ENCODE results near the gene KATNAL1.

Gene KATNAL1

DNA sequence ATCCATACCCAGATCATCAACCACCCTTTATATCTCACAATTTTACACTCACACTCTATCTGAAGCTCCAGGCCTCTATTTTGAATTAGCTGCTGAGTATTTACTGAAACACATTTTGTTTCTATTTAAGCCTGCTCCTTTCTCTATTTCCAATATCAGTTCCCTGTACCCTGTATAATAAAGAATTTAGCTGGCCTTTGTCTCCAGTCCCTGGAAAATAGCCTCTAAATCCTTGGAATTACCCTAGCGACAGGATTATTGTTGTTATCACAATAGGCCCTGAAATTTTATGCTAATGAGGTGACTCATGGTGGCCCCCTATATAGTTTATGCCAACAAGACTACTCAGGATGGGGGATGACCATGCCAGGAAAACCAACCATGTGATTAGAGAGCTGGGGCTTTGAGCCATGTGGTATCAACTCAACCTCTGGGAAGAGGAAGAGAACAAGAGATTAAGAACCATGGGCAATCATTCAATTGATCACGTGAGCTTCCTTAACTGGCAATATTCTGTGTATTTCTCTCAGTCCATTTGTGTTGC is 72.7 kb downstream of the KATNAL1 start:
- no peaks in the 10 kb centered on the region for H3K36me3 ChIP-seq (ENCODE audit: control insufficient read depth, insufficient read depth, low read length)

GRCh38 chr13:30224732-30225131 is 82.6 kb downstream of the KATNAL1 start:
- Histone ChIP-seq H3K27ac (ENCODE audit: low read depth, low read length) (no peak overlapping the region), H3K4me3 (ENCODE audit: low read length) (no peak overlapping the region), H3K9ac (ENCODE audit: low read length) (no peak overlapping the region), H3K4me1 (ENCODE audit: control insufficient read depth, insufficient read depth, low read length) (no peaks in the 10 kb centered on the region), H3K36me3 (ENCODE audit: control insufficient read depth, insufficient read depth, low read length) (peaks cover 8% of the 10 kb centered on the region), H3K27me3 (ENCODE audit: control insufficient read depth, insufficient read depth, low read length) (no peaks in the 10 kb centered on the region)

More for the DNA sequence above, 72.7 kb downstream of the KATNAL1 start:
- Histone ChIP-seq H3K4me1 (ENCODE audit: control insufficient read depth, insufficient read depth, low read length) (no peaks in the 10 kb centered on the region), H3K4me3 (ENCODE audit: low read length) (no peak overlapping the region), H3K27me3 (ENCODE audit: control insufficient read depth, insufficient read depth, low read length) (no peaks in the 10 kb centered on the region), H3K27ac (ENCODE audit: low read depth, low read length) (no peak overlapping the region), H3K9ac (ENCODE audit: low read length) (no peak overlapping the region)

GRCh38 chr13:30222254-30222653 is 85.1 kb downstream of the KATNAL1 start:
- H3K4me1 ChIP-seq (ENCODE audit: control insufficient read depth, insufficient read depth, low read length), result no peaks in the 10 kb centered on the region
- H3K9ac ChIP-seq (ENCODE audit: low read length), result no peak overlapping the region
- H3K4me3 ChIP-seq (ENCODE audit: low read length), result no peak overlapping the region
- peaks cover 4% of the 10 kb centered on the region for H3K36me3 ChIP-seq (ENCODE audit: control insufficient read depth, insufficient read depth, low read length)
- H3K27ac ChIP-seq (ENCODE audit: low read depth, low read length), result no peak overlapping the region
- no peaks in the 10 kb centered on the region for H3K27me3 ChIP-seq (ENCODE audit: control insufficient read depth, insufficient read depth, low read length)

- H3K36me3 ChIP-seq (ENCODE audit: control insufficient read depth, insufficient read depth, low read length), result no peaks in the 10 kb centered on the region
- no peaks in the 10 kb centered on the region for H3K27me3 ChIP-seq (ENCODE audit: control insufficient read depth, insufficient read depth, low read length)
- no peak overlapping the region for H3K9ac ChIP-seq (ENCODE audit: low read length)
- H3K4me1 ChIP-seq (ENCODE audit: control insufficient read depth, insufficient read depth, low read length), result peaks cover 4% of the 10 kb centered on the region
- peak overlapping the region; percentile 33 for H3K27ac ChIP-seq (ENCODE audit: low read depth, low read length)
- H3K4me3 ChIP-seq (ENCODE audit: low read length), result no peak overlapping the region
Observed at GRCh38 chr13:30216111-30216510, 91.2 kb downstream of the KATNAL1 start.

GRCh38 chr13:30212256-30212655 is 95.1 kb downstream of the KATNAL1 start:
- H3K4me3 ChIP-seq (ENCODE audit: low read length), result no peak overlapping the region
- H3K36me3 ChIP-seq (ENCODE audit: control insufficient read depth, insufficient read depth, low read length), result peaks cover 2% of the 10 kb centered on the region
- H3K4me1 ChIP-seq (ENCODE audit: control insufficient read depth, insufficient read depth, low read length), result peaks cover 4% of the 10 kb centered on the region
- no peak overlapping the region for H3K27ac ChIP-seq (ENCODE audit: low read depth, low read length)
- no peaks in the 10 kb centered on the region for H3K27me3 ChIP-seq (ENCODE audit: control insufficient read depth, insufficient read depth, low read length)
- no peak overlapping the region for H3K9ac ChIP-seq (ENCODE audit: low read length)

GRCh38 chr13:30211745-30212144 is 95.6 kb downstream of the KATNAL1 start:
- Histone ChIP-seq H3K27me3 (ENCODE audit: control insufficient read depth, insufficient read depth, low read length) (no peaks in the 10 kb centered on the region), H3K9ac (ENCODE audit: low read length) (no peak overlapping the region), H3K36me3 (ENCODE audit: control insufficient read depth, insufficient read depth, low read length) (peaks cover 2% of the 10 kb centered on the region)

DNA sequence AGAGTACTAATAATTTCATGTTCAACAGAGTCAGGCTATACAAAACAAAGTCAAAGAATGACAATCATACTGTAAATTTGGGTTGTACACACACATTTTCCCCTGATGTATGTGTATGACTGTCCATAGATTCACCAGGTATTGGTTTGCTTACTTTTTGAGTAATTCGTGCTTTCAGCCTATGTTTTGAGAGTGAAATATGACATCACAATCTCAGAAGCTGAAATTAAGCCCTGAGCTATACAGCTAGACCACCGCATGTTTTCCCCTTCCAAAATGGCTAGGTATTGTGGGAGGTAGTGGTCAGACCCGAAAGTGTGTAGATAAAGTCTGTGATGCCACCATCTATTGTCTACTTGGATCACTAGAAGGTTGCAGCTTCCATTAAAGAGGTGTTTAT is 102.8 kb downstream of the KATNAL1 start:
- H3K36me3 ChIP-seq (ENCODE audit: control insufficient read depth, insufficient read depth, low read length), result peaks cover 2% of the 10 kb centered on the region
- H3K4me1 ChIP-seq (ENCODE audit: control insufficient read depth, insufficient read depth, low read length), result no peaks in the 10 kb centered on the region
- no peak overlapping the region for H3K9ac ChIP-seq (ENCODE audit: low read length)
- H3K27me3 ChIP-seq (ENCODE audit: control insufficient read depth, insufficient read depth, low read length), result no peaks in the 10 kb centered on the region
- H3K27ac ChIP-seq (ENCODE audit: low read depth, low read length), result no peak overlapping the region
- H3K4me3 ChIP-seq (ENCODE audit: low read length), result no peak overlapping the region

More at GRCh38 chr13:30211745-30212144, 95.6 kb downstream of the KATNAL1 start:
- H3K4me1 ChIP-seq (ENCODE audit: control insufficient read depth, insufficient read depth, low read length), result peaks cover 4% of the 10 kb centered on the region
- no peak overlapping the region for H3K27ac ChIP-seq (ENCODE audit: low read depth, low read length)
- no peak overlapping the region for H3K4me3 ChIP-seq (ENCODE audit: low read length)

- Histone ChIP-seq H3K36me3 (ENCODE audit: control insufficient read depth, insufficient read depth, low read length) (no peaks in the 10 kb centered on the region), H3K27ac (ENCODE audit: low read depth, low read length) (no peak overlapping the region), H3K4me3 (ENCODE audit: low read length) (no peak overlapping the region), H3K27me3 (ENCODE audit: control insufficient read depth, insufficient read depth, low read length) (no peaks in the 10 kb centered on the region), H3K9ac (ENCODE audit: low read length) (no peak overlapping the region), H3K4me1 (ENCODE audit: control insufficient read depth, insufficient read depth, low read length) (no peaks in the 10 kb centered on the region)
Observed at GRCh38 chr13:30196025-30196424, 111.3 kb downstream of the KATNAL1 start.

DNA sequence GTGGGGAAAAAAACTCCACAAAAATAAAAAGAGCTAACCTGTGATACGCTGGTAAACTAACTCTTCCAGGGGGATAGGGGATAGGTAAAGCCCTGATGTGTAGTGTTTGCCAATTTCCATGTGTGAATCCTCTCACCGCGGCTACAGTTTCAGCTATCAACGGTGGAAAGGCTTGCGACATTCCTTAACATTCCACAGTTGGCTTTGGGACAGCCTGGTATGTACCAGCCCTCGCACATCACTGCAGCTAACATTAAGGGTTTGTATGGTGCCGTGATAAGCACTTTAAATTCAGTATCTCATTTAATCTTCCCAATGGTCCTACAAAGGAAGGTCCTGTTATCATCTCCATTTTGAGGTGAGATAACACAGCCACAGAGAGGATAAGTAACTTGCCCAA is 112.4 kb downstream of the KATNAL1 start:
- Histone ChIP-seq H3K9ac (ENCODE audit: low read length) (no peak overlapping the region), H3K27ac (ENCODE audit: low read depth, low read length) (no peak overlapping the region), H3K4me1 (ENCODE audit: control insufficient read depth, insufficient read depth, low read length) (no peaks in the 10 kb centered on the region), H3K27me3 (ENCODE audit: control insufficient read depth, insufficient read depth, low read length) (no peaks in the 10 kb centered on the region), H3K36me3 (ENCODE audit: control insufficient read depth, insufficient read depth, low read length) (no peaks in the 10 kb centered on the region), H3K4me3 (ENCODE audit: low read length) (no peak overlapping the region)

DNA sequence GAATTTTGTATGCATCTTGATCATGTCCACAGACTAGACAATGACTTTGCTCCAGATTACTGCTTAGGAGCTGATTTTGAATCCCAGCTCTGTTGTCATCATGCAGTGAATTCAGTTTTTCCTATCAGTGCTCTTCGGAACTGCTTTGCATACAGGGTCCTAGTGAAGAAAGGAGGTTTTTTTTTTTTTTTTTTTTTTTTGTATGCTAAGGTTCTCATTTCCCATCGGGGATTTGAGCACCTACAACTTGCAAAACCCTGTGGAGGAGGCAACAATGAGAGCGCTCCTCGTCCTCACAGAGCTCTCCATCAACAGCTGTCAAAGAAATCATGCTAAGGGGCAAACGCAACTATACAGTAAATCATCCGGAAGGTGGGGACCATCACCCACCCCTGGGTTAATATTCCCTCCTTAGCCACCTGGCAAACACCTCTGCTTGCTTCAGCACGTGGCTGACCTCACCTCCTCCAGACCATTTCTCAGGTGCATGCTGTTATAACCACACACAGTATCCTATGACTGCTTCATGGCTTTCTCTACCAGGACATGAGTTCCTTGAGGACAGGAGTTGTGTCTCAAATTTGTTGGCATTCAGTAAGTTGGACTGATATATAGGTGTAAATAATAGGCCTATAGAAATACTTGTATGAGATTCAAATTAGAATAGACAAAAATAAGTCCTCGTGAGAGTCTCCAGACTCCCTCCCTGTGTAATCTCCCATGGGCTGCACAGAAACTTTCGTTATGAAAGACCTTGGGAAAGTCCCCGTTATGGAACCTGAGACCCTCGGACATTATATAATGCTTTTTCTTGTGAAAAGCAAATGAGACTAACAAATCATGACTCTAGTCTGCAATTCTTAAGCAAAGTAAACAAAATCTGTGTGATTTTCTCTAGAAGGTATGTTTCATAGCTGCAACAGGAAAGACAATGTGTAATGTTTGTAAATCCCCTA is 113.8 kb downstream of the KATNAL1 start:
- H3K9ac ChIP-seq (ENCODE audit: low read length), result no peak overlapping the region
- H3K4me3 ChIP-seq (ENCODE audit: low read length), result no peak overlapping the region
- H3K36me3 ChIP-seq (ENCODE audit: control insufficient read depth, insufficient read depth, low read length), result no peaks in the 10 kb centered on the region
- H3K4me1 ChIP-seq (ENCODE audit: control insufficient read depth, insufficient read depth, low read length), result no peaks in the 10 kb centered on the region
- no peak overlapping the region for H3K27ac ChIP-seq (ENCODE audit: low read depth, low read length)
- no peaks in the 10 kb centered on the region for H3K27me3 ChIP-seq (ENCODE audit: control insufficient read depth, insufficient read depth, low read length)

- Histone ChIP-seq H3K27ac (ENCODE audit: low read depth, low read length) (no peak overlapping the region), H3K36me3 (ENCODE audit: control insufficient read depth, insufficient read depth, low read length) (no peaks in the 10 kb centered on the region), H3K4me1 (ENCODE audit: control insufficient read depth, insufficient read depth, low read length) (no peaks in the 10 kb centered on the region), H3K27me3 (ENCODE audit: control insufficient read depth, insufficient read depth, low read length) (no peaks in the 10 kb centered on the region), H3K9ac (ENCODE audit: low read length) (no peak overlapping the region), H3K4me3 (ENCODE audit: low read length) (no peak overlapping the region)
Observed at GRCh38 chr13:30192320-30193093, 114.8 kb downstream of the KATNAL1 start.

- no peak overlapping the region for H3K27ac ChIP-seq (ENCODE audit: low read depth, low read length)
- no peaks in the 10 kb centered on the region for H3K36me3 ChIP-seq (ENCODE audit: control insufficient read depth, insufficient read depth, low read length)
- no peak overlapping the region for H3K4me3 ChIP-seq (ENCODE audit: low read length)
- H3K27me3 ChIP-seq (ENCODE audit: control insufficient read depth, insufficient read depth, low read length), result no peaks in the 10 kb centered on the region
- no peak overlapping the region for H3K9ac ChIP-seq (ENCODE audit: low read length)
- H3K4me1 ChIP-seq (ENCODE audit: control insufficient read depth, insufficient read depth, low read length), result no peaks in the 10 kb centered on the region
Observed at GRCh38 chr13:30191491-30192100, 115.8 kb downstream of the KATNAL1 start.

Measured in rectal smooth muscle tissue (tissue), 1 donor.